ENCODE results near the gene LHX3. TPM values are rescaled to one million over a fixed set of nuclear protein-coding genes. Genes with fewer than 3 reads are reported as not detected.

Gene LHX3
- total RNA-seq, 1 donor from 2014 or later: not detected

DNA sequence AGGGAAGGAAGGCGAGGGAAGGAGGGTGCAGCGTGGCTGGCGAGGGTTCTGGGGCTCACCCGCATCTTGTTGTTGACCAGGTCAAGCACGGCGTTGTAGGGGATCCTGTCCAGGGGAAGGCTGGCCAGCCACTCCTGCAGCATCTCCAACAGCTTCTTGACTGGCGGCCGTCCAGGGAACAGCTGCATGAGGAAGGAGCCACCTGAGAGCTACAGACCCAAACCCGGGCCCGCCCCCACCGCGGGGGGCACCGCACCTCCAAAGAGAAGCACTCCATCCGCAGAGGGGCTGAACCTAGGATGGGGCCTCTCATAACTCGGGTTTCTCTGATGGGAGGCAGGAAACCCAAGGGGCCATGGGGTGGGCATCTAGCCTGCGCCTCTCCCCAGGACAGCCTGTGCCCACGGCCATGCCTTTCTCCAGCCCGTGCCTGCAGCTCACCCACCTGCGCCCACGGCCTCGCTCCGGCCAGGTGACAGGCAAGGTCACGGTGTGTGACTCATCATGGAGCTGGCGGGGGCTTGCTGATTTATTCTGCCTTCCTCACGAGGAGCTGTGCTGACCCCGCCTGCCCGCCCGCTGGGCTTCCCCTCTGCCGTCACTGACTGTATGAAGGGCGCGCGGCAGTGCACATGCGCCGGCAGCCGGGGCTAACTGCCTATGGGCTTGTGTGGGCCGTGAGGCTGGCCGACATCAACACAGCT, 11.8 kb upstream of the LHX3 start:
- no peaks in the 10 kb centered on the region for H3K9me3 ChIP-seq
- peaks cover 0 to 38% of the 10 kb centered on the region in 2 donors for H3K36me3 ChIP-seq
- TF ChIP-seq POLR2A (IDR thresholded peaks at IDR 0.05): no peak
- no peak for TF ChIP-seq POLR2AphosphoS5 (IDR thresholded peaks at IDR 0.05; ENCODE audit: insufficient read depth in 1 of 2, low read depth in 1 of 2)
- TF ChIP-seq, protein P1, sequence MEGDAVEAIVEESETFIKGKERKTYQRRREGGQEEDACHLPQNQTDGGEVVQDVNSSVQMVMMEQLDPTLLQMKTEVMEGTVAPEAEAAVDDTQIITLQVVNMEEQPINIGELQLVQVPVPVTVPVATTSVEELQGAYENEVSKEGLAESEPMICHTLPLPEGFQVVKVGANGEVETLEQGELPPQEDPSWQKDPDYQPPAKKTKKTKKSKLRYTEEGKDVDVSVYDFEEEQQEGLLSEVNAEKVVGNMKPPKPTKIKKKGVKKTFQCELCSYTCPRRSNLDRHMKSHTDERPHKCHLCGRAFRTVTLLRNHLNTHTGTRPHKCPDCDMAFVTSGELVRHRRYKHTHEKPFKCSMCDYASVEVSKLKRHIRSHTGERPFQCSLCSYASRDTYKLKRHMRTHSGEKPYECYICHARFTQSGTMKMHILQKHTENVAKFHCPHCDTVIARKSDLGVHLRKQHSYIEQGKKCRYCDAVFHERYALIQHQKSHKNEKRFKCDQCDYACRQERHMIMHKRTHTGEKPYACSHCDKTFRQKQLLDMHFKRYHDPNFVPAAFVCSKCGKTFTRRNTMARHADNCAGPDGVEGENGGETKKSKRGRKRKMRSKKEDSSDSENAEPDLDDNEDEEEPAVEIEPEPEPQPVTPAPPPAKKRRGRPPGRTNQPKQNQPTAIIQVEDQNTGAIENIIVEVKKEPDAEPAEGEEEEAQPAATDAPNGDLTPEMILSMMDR (IDR thresholded peaks at IDR 0.05): no peak
- H3K27ac ChIP-seq: no peak overlapping the region
- no peak overlapping the region for H3K4me3 ChIP-seq
- intact Hi-C loops (cut with DNase I): no loop called here
- peaks cover 6% of the 10 kb centered on the region for H3K4me1 ChIP-seq
- no peak for DNase-seq (ENCODE audit: extremely low spot score in 2 of 2)
- no peaks in the 10 kb centered on the region for H3K27me3 ChIP-seq

DNA sequence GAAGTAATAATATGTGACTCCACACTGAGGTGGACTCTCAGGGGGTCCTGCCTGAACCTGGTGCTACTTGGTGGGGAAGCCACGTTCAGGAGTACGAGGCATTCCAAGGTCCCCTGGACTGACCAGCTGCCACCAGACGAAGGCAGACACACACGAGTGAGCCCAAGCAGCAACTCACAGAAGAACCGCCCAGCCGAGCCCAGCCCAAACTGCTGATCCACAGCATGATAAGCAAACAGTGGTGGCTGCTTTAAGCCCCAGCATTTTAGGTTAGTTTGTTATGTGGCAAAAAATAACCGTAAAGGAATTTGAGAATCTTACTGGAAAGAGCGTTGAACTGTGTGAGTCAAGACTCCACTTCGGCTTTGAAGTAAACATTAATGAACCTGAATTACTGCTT, 8.8 kb upstream of the LHX3 start:
- H3K9me3 ChIP-seq: no peaks in the 10 kb centered on the region
- intact Hi-C loops (cut with DNase I): no loop called here
- H3K4me1 ChIP-seq: no peaks in the 10 kb centered on the region
- TF ChIP-seq POLR2A (IDR thresholded peaks at IDR 0.05) (no peak), POLR2AphosphoS5 (IDR thresholded peaks at IDR 0.05; ENCODE audit: insufficient read depth in 1 of 2, low read depth in 1 of 2) (no peak)
- TF ChIP-seq, protein P1 (IDR thresholded peaks at IDR 0.05): no peak
- no peak overlapping the region for H3K27ac ChIP-seq
- no peaks in the 10 kb centered on the region for H3K27me3 ChIP-seq
- no peak overlapping the region for H3K4me3 ChIP-seq
- H3K36me3 ChIP-seq: peaks cover 0 to 38% of the 10 kb centered on the region in 2 donors
- no peak for DNase-seq (ENCODE audit: extremely low spot score in 2 of 2)

DNA sequence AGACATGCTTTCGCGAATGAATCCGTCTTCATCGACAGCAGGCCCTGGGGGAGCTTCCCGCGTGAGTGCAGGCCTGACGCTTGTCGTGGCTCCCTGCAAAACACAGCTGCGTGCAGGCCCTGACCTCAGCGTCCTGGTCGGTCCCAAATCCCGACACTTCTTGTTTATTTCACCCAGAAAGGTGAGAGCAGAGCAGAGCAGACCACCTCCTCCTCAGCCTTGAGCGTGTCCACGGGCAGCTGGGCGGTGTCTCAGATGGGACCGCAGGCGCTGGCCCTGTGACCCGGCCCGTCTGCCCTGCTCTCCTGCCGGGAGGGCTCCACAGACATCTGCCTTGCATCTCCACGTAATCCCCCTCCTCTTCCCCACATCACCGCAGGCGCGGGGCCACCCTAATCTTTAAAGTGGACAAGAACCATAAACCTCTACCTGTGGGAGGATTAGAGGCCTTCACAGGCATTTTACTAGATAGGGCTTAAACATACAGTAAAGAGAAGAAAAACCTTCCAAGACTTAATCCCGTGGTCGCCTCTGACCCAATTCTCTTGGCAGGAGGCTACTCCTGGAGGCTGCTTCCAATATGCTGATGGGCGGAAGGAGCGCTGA, 7.5 kb upstream of the LHX3 start:
- DNase-seq (ENCODE audit: extremely low spot score in 2 of 2): no peak
- H3K27ac ChIP-seq: no peak overlapping the region
- peaks cover 0 to 38% of the 10 kb centered on the region in 2 donors for H3K36me3 ChIP-seq
- H3K9me3 ChIP-seq: no peaks in the 10 kb centered on the region
- intact Hi-C loops (cut with DNase I): no loop called here
- no peaks in the 10 kb centered on the region for H3K27me3 ChIP-seq
- TF ChIP-seq POLR2A (IDR thresholded peaks at IDR 0.05) (no peak), POLR2AphosphoS5 (IDR thresholded peaks at IDR 0.05; ENCODE audit: insufficient read depth in 1 of 2, low read depth in 1 of 2) (no peak)
- TF ChIP-seq, protein P1 (IDR thresholded peaks at IDR 0.05): no peak
- H3K4me1 ChIP-seq: no peaks in the 10 kb centered on the region
- no peak overlapping the region for H3K4me3 ChIP-seq

DNA sequence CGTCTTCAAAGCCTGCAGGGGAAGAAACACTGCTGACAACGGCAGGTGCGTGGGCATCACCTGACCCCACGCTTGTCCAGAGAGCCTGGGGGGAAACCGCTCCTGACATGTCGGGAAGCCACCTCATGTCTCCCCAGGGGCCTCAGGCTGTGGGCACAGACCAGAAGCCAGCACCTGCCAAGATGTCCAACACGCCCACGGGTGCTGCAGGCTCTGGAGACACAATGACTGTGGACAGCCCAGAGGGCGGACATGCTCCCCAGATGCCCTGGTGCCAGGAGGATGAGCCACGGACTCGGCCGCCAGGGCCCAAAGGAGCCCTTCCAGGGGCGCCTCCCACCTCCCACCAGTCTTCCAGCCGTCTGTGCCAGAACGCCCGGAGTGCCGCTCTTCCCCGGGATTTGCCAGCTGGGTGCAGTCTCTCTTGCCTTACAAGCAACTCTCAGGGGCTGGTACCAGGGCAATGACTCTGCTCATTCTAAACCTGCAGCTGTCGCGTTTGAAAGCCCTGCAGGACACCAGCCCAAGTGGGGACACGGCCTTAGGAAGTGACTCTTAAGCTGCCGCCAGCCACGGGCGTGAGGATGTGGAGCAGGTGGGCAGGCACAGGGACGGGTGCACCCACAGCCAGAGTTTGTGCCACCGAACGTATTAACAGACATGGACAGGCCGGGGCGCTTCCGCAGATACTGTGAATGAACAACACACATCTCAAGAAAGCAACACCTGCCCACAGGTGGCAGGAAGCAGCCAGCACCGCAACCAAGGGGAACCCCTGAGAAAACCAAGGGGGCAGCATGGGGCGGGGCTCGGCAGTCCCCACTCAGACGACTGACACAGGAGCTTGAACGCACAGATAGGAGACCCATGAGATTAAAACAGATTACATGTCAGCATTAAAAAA, 6.8 kb upstream of the LHX3 start:
- intact Hi-C loops (cut with DNase I): no loop called here
- H3K36me3 ChIP-seq: peaks cover 0 to 38% of the 10 kb centered on the region in 2 donors
- no peak for DNase-seq (ENCODE audit: extremely low spot score in 2 of 2)

More for the DNA sequence above, 6.8 kb upstream of the LHX3 start:
- no peaks in the 10 kb centered on the region for H3K27me3 ChIP-seq
- no peaks in the 10 kb centered on the region for H3K4me1 ChIP-seq
- TF ChIP-seq POLR2AphosphoS5 (IDR thresholded peaks at IDR 0.05; ENCODE audit: insufficient read depth in 1 of 2, low read depth in 1 of 2) (no peak), POLR2A (IDR thresholded peaks at IDR 0.05) (no peak)
- TF ChIP-seq, protein P1 (IDR thresholded peaks at IDR 0.05): no peak
- H3K4me3 ChIP-seq: no peak overlapping the region
- no peak overlapping the region for H3K27ac ChIP-seq
- no peaks in the 10 kb centered on the region for H3K9me3 ChIP-seq
